Left renal pelvis (tissue), 4 donors: ENCODE data around the gene WEE2. TPM values are rescaled to one million over a fixed set of nuclear protein-coding genes. Genes with fewer than 3 reads are reported as not detected.
"Not testable (repeated sequence)": the region's sequence is repeated elsewhere in the genome, so short reads cannot be mapped to it uniquely, and the experiment has no call there.

ENCODE experiments used
- DNase-seq, 4 donors: peaks; one replicate each; pipeline ENCODE4 v3.0.0-alpha.2; 2013; ENCODE audit warnings: low read depth in 4 of 4, low spot score in 3 of 4
- polyA plus RNA-seq, 4 donors: library from polyadenylated mRNA; unstranded; fragments of 120-200 nt; gene quantifications; one replicate each; pipeline ENCODE4 v1.2.1, GENCODE V29; 2013; ENCODE audit not compliant: insufficient read length in 4 of 4

The WEE2 gene
- polyA plus RNA-seq, 4 donors, result 0.19 to 0.60 (median 0.32) TPM

GRCh38 chr7:141710301-141710700, 2.1 kb downstream of the WEE2 start:
- no peak for DNase-seq

GRCh38 chr7:141712603-141713255, 4.6 kb downstream of the WEE2 start:
- DNase-seq, result no peak

- DNase-seq, result no peak
Observed at GRCh38 chr7:141713890-141714289, 5.7 kb downstream of the WEE2 start.

GRCh38 chr7:141714571-141714970, 6.4 kb downstream of the WEE2 start:
- no peak for DNase-seq

GRCh38 chr7:141715018-141715417, 6.9 kb downstream of the WEE2 start:
- DNase-seq, result no peak

GRCh38 chr7:141715794-141716689, 7.9 kb downstream of the WEE2 start:
- DNase-seq, result no peak

- DNase-seq, result no peak
Observed at GRCh38 chr7:141717450-141717849, 9.3 kb downstream of the WEE2 start.

GRCh38 chr7:141722529-141722928, 14.4 kb downstream of the WEE2 start:
- DNase-seq, result no peak

GRCh38 chr7:141729020-141729419, 20.9 kb downstream of the WEE2 start:
- DNase-seq, result no peak

GRCh38 chr7:141731476-141732149, 23.5 kb downstream of the WEE2 start:
- no peak for DNase-seq

GRCh38 chr7:141737118-141737835, 29.1 kb downstream of the WEE2 start:
- no peak for DNase-seq

- DNase-seq, result peak; percentile 89 to 94 (median 92)
Observed at GRCh38 chr7:141737836-141738591, 29.9 kb downstream of the WEE2 start, which contains the start of gene SSBP1. SSBP1 (plus strand) TSS chr7:141738358; CDS start chr7:141739167, 809 bp downstream.

GRCh38 chr7:141738592-141739013, 30.4 kb downstream of the WEE2 start:
- no peak for DNase-seq

GRCh38 chr7:141739250-141739649, 31.1 kb downstream of the WEE2 start:
- no peak for DNase-seq

GRCh38 chr7:141742229-141742628, 34.1 kb downstream of the WEE2 start:
- no peak for DNase-seq

- DNase-seq, result no peak
Observed at GRCh38 chr7:141744131-141744530, 36.0 kb downstream of the WEE2 start.

- no peak for DNase-seq
Observed at GRCh38 chr7:141748396-141748795, 40.2 kb downstream of the WEE2 start.

- DNase-seq, result not testable (repeated sequence)
Observed at GRCh38 chr7:141751904-141752303, 43.8 kb downstream of the WEE2 start.

- no peak for DNase-seq
Observed at GRCh38 chr7:141752634-141753033, 44.5 kb downstream of the WEE2 start.

- no peak for DNase-seq
Observed at GRCh38 chr7:141754939-141755338, 46.8 kb downstream of the WEE2 start.
